Measurements from ENCODE around the gene PRKCQ.

GRCh38 chr10:6564367-6564766, 15.7 kb downstream of the PRKCQ start:
- TF ChIP-seq BHLHE40 (IDR thresholded peaks at IDR 0.05; ENCODE audit: borderline replicate concordance), result no peak
- TF ChIP-seq SUZ12 (IDR thresholded peaks at IDR 0.05), result no peak
- no peak for TF ChIP-seq NFRKB (IDR thresholded peaks at IDR 0.05)

All from HEK293T (cell line).